OCI-LY3 (cell line): Measurements from ENCODE around the gene JCHAIN.

Experiments
- EZH2phosphoT487 ChIP-seq: fragments of 200-600 bp; shearing (Covaris generic); IDR thresholded peaks from 2 replicates; pipeline ENCODE4 v1.6.1; 2018; ENCODE audit warnings: antibody characterized with exemption, mixed run types, low read depth
- TF ChIP-seq, protein P1 (sequence below): fragments of 200-600, 300-600 bp; sonication (generic); IDR thresholded peaks from 2 replicates; pipeline ENCODE4 v1.5.1; 2014; ENCODE audit warnings: antibody characterized with exemption, low read length, low read depth

DNA sequence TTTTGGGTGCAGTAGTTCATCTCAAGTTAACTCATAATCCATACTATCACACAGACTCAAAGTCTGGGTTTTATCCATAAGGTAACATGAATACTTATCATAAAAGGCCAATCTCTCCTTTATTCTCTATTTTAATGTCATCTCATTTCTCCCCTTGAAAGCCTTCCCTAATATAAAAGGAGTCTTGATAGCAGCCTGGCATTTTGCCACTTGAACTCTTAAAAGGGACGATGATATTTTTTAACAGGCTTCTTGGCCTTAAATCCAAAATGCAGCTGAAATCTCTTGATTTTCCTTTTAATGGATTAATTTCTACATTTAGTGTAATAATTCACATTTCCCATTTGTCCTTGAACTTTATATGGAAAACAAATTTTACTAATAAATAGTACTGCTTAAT lies 8.4 kb upstream of the JCHAIN start:
- TF ChIP-seq, protein P1, sequence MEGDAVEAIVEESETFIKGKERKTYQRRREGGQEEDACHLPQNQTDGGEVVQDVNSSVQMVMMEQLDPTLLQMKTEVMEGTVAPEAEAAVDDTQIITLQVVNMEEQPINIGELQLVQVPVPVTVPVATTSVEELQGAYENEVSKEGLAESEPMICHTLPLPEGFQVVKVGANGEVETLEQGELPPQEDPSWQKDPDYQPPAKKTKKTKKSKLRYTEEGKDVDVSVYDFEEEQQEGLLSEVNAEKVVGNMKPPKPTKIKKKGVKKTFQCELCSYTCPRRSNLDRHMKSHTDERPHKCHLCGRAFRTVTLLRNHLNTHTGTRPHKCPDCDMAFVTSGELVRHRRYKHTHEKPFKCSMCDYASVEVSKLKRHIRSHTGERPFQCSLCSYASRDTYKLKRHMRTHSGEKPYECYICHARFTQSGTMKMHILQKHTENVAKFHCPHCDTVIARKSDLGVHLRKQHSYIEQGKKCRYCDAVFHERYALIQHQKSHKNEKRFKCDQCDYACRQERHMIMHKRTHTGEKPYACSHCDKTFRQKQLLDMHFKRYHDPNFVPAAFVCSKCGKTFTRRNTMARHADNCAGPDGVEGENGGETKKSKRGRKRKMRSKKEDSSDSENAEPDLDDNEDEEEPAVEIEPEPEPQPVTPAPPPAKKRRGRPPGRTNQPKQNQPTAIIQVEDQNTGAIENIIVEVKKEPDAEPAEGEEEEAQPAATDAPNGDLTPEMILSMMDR, result no peak
- no peak for TF ChIP-seq EZH2phosphoT487
